GM12874 (cell line): ENCODE data around the gene FSIP1.

ENCODE experiments used
- CTCF ChIP-seq: IDR thresholded peaks from 2 replicates; pipeline ENCODE4 v1.5.1; 2011; ENCODE audit warnings: low read depth, mild to moderate bottlenecking, control low read depth, low read length, moderate library complexity; ENCODE audit not compliant: insufficient read depth

FSIP1 gene

GRCh38 chr15:39583596-39584265 is 198.9 kb downstream of the FSIP1 start:
- TF ChIP-seq CTCF: peak; percentile 45; the same call in 1 of the 2 replicates

- TF ChIP-seq CTCF: no peak
These were observed 199.6 kb downstream of the FSIP1 start for GRCh38 chr15:39582977-39583595.

GRCh38 chr15:39582286-39582976 is 200.2 kb downstream of the FSIP1 start:
- no peak for TF ChIP-seq CTCF

- 0 out of 2 replicates have a peak, but pooled peaks have one; percentile 6 for TF ChIP-seq CTCF
These were observed 200.8 kb downstream of the FSIP1 start for GRCh38 chr15:39581793-39582285.

GRCh38 chr15:39581242-39581792 is 201.3 kb downstream of the FSIP1 start:
- no peak for TF ChIP-seq CTCF

GRCh38 chr15:39580485-39581241 is 202.0 kb downstream of the FSIP1 start, which contains the start of gene THBS1:
TSS of gene THBS1 (plus strand) at chr15:39581079. CDS start at chr15:39581858, 779 bp downstream.
- TF ChIP-seq CTCF: no peak
